Pancreas (tissue), 10 donors: ENCODE measurements around the gene DHX58. TPM values are rescaled to one million over a fixed set of nuclear protein-coding genes. Genes with fewer than 3 reads are reported as not detected.
A peak's percentile ranks its signal among the peaks of the same experiment; 100 is the strongest.

Experiments
- ATAC-seq, 4 donors: fragments of 200-7000 bp; cut with Tn5 transposase; one replicate each; pipeline versions ENCODE4 v1.8.0 to v1.9.1; 2020; ENCODE audit warnings: mild to moderate bottlenecking in 4 of 4, moderate library complexity in 4 of 4
- DNase-seq, 6 donors: peaks; one replicate each; pipeline ENCODE4 v3.0.0-alpha.2; 2020
- FAIRE-seq: peaks from 2 replicates; lab custom pipeline; 2012; peaks lifted over from hg19 to GRCh38; lab: Jason Lieb, UNC
- H3K27ac ChIP-seq, 4 donors: fragments of 200-600 bp; sonication (generic); 1 replicate in 3 of 4; 2 replicates in 1 of 4; pipeline versions ENCODE4 v1.5.0 to v1.8.0; 2020
- H3K27me3 ChIP-seq, 4 donors: fragments of 200-600 bp; one replicate each; pipeline ENCODE4 v1.8.0; 2021
- H3K36me3 ChIP-seq, 3 donors: fragments of 200-600 bp; sonication (generic) in 1 of 3; one replicate each; pipeline versions ENCODE4 v1.5.0 to v1.8.0; 2020 to 2021
- H3K4me1 ChIP-seq, 3 donors: fragments of 200-600 bp; one replicate each; pipeline ENCODE4 v1.8.0; 2021
- H3K4me3 ChIP-seq, 4 donors: fragments of 200-600 bp; sonication (generic) in 2 of 4; one replicate each; pipeline versions ENCODE4 v1.5.0 to v1.8.0; 2020 to 2021
- H3K9me3 ChIP-seq, 4 donors: fragments of 200-600 bp; one replicate each; pipeline ENCODE4 v1.8.0; 2021
- WGBS, 2 donors: extraction: QIAGEN DNeasy Blood & Tissue Kit; methylation state at CpG; one replicate each; pipeline ENCODE4 v1.1.7; 2013; 5-methylcytosine and 5-hydroxymethylcytosine counted together
- intact Hi-C, 3 donors: fragments of 100-400 bp; cut with DNase I; formaldehyde crosslinking; loops; one replicate each; pipeline versions ENCODE4 v1.11.1 to v1.14.2; 2022
- polyA plus RNA-seq, 2 donors: library from polyadenylated mRNA; stranded (reverse); fragments of 200-250 nt; gene quantifications; one replicate each; pipeline ENCODE4 v1.2.3, GENCODE V29; 2013
- total RNA-seq, 6 donors: library from RNA; stranded (reverse); fragmentation: NEBNext Ultra II Directional in 4 of 6; extraction: Animal tissue kit (Norgen Biotek cat#: 25700) in 4 of 6; gene quantifications; one replicate each; pipeline versions ENCODE4 v1.2.1 to v1.2.4, GENCODE V29; 2021 to 2023
- TF ChIP-seq, protein P1 (sequence below), 4 donors: fragments of 200-600 bp; sonication (generic) in 3 of 4; IDR thresholded peaks; one replicate each; pipeline versions ENCODE4 v1.5.0 to v1.8.0; 2021; ENCODE audit warnings: antibody characterized with exemption in 4 of 4
- donor health status: healthy with polysubstance abuse.
- donor health status: DM: no; HTN: no; CAD: no; lungs with moderate emphysema.
- donor health status: DM: no; HTN: no; CAD: no.
- donor health status: control.
- donor health status: control.
- donor health status: Bipolar disorder and iron deficiency.
- donor health status: DM: yes; HTN: yes; CAD: no.
- donor health status: DM: no; HTN: no; CAD: no.
- donor health status: DM: no; HTN: no; CAD: no.
- donor health status: DM: yes; HTN: yes; CAD: no.

The DHX58 gene
- total and polyA plus RNA-seq, 8 donors: 3.7 to 22.8 (median 6.8) TPM

DNA sequence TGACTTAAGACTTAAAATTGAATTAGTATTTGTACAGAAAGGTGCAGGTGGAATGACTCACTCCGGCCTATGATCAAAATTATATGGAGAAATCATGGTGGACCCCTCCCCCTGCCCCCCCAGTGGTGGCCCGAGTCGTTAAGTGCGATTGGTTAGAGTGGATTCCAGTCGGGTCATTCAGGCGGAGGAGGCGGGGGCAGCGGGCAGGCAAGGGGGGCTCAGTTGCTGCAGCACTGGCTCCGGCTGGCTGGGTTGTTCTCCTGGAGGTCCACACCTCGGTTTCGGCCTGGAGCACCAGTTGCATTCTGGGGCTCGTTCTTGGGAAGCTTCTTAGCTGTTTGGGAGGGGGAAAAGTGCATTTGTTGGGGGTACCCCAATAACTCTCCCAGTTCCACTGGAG is 13.1 kb upstream of the DHX58 start:
- Histone ChIP-seq H3K9me3 (no peaks in the 10 kb centered on the region), H3K36me3 (peaks cover 0 to 29% (median 11%) of the 10 kb centered on the region in 3 donors), H3K27me3 (no peaks in the 10 kb centered on the region), H3K27ac (no peak overlapping the region), H3K4me3 (no peak overlapping the region), H3K4me1 (peaks cover 9 to 13% (median 11%) of the 10 kb centered on the region in 3 donors)
- intact Hi-C loops: no loop called here
- TF ChIP-seq, protein P1, sequence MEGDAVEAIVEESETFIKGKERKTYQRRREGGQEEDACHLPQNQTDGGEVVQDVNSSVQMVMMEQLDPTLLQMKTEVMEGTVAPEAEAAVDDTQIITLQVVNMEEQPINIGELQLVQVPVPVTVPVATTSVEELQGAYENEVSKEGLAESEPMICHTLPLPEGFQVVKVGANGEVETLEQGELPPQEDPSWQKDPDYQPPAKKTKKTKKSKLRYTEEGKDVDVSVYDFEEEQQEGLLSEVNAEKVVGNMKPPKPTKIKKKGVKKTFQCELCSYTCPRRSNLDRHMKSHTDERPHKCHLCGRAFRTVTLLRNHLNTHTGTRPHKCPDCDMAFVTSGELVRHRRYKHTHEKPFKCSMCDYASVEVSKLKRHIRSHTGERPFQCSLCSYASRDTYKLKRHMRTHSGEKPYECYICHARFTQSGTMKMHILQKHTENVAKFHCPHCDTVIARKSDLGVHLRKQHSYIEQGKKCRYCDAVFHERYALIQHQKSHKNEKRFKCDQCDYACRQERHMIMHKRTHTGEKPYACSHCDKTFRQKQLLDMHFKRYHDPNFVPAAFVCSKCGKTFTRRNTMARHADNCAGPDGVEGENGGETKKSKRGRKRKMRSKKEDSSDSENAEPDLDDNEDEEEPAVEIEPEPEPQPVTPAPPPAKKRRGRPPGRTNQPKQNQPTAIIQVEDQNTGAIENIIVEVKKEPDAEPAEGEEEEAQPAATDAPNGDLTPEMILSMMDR (IDR thresholded peaks at IDR 0.05): no peak
- 83% methylated on average over 12 of the region's 12 CpGs for WGBS, 2 donors
- ATAC-seq: no peak
- FAIRE-seq: no peak
- peak in 1 of 6 donors; percentile 20 for DNase-seq

DNA sequence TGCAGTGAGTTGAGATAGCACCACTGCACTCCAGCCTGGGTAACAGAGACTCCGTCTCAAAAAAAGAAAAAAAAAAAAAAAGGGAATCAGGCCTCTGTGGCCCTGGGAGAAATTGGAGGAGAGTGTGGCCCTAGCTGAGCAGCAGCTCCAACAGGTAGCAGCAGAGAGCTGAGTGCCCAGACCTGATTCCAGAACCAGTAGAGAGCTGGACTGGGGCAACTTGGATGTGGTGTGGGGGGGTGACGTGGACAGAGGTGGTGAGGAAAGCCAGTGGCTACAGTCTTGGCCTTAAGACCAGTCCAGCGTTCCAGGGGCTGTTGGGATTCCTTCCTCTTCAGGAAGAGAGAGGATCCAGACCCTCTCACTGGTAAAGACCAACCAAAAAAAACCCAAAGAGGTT is 11.7 kb upstream of the DHX58 start:
- Histone ChIP-seq H3K9me3 (no peaks in the 10 kb centered on the region), H3K27ac (no peak overlapping the region), H3K4me3 (no peak overlapping the region), H3K4me1 (peaks cover 9 to 11% (median 9%) of the 10 kb centered on the region in 3 donors), H3K36me3 (peaks cover 0 to 24% (median 7%) of the 10 kb centered on the region in 3 donors), H3K27me3 (no peaks in the 10 kb centered on the region)
- ATAC-seq (no peak), FAIRE-seq (no peak), DNase-seq (no peak)
- 85 to 95% methylated on average over 3 of the region's 3 CpGs for WGBS, 2 donors
- TF ChIP-seq, protein P1 (IDR thresholded peaks at IDR 0.05): no peak
- intact Hi-C loops: no loop called here

DNA sequence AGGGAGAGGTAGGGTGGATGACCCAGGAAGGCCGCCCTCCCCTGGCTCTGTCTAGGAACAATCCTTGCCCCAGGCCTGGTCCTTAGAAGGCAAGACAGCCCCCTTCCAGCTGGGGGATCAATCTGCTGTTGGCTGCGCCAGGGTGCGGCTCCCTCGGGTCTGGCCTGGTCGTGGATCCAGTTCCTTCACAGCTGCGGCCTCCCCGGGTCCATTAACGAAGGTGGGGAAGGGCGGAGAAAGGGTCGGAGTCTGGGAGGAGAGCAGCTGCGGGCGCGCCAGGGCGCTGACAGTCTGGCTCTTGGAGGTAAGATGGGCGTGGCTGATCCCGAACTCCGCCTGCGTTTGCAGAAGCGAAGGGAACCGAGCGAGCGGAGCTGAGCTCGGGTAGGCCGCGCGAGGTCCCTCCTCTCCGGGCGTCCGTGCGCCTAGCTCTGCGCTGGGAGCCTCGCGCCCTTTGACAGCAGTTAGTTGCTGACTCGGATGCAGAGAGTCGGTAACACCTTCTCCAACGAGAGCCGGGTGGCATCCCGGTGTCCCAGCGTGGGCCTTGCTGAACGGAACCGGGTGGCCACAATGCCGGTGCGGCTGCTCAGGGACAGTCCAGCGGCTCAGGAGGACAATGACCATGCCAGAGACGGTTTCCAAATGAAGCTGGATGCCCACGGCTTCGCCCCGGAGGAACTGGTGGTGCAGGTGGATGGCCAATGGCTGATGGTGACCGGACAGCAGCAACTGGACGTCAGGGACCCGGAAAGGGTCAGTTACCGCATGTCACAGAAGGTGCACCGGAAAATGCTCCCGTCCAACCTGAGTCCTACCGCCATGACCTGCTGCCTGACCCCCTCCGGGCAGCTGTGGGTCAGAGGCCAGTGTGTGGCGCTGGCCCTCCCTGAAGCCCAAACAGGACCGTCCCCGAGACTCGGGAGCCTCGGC is 10.1 kb upstream of the DHX58 start, which contains the start of gene HSPB9:
HSPB9 (plus strand) TSS at position 434 of the 933 bp plus-strand sequence; CDS start at position 481, 47 bp downstream.
- Histone ChIP-seq H3K27ac (peak within 1 kb of the TSS; percentile 65 to 83 (median 79)), H3K4me1 (peaks cover 9 to 11% (median 9%) of the 10 kb centered on the region in 3 donors), H3K9me3 (no peaks in the 10 kb centered on the region), H3K27me3 (no peaks in the 10 kb centered on the region), H3K4me3 (peak within 1 kb of the TSS in 3 of 4 donors; percentile 13 to 79 (median 36)), H3K36me3 (peaks cover 0 to 10% (median 0%) of the 10 kb centered on the region in 3 donors)
- intact Hi-C loops: no loop called here
- ATAC-seq: peak; percentile 84 to 89 (median 87)
- DNase-seq: peak; percentile 87 to 96 (median 92)
- no peak for FAIRE-seq
- TF ChIP-seq, protein P1 (IDR thresholded peaks at IDR 0.05): no peak
- 35 to 43% methylated on average over 61 of the region's 61 CpGs for WGBS, 2 donors

DNA sequence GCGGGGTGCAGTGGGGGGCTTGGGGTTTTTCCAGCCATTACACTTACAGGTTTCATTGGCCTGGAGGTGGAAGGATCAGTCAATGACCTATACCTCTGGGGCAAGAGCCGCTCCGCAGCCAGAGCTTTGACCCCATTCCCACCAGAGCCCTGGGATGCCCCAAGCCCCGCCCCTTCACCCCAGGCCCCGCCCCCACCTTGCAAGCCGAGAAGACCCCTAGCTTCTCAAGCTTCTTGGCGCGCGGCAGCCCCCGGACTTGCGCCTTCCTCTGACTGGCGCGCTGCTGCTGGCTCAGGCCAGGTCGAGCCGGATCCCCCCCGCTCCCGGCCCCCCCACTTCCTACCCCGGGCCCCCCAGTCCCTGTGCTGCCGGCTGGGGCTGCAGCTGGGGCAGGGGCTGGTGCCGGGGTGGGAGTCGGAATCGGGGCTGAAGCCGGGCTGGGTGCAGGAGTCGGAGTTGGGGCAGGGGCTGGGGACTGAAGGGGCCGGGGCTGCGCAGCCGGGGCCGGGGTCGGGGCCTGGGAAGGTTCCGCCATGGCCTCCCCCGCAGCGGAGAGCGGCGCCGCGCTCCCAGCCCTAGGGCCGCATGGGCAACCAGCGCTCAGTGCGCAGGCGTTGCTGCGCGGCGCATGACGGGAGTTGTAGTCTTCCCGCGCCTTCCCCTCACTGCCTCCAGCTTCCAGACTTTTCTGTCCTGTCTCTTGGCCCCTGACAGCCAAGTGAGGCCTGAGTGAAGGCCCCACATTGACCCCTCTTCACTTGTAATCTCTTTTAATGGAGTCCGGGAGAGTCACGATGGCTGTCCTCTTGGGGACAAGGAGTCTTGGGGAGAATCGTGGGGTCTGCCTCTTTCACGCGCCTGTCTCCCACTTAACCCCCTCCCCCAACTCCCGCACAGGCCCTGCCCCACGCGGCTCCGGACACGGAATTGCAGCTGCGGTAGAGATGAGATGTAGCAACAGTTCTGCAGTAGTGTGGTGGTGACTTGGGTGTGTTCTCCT is 8.6 kb upstream of the DHX58 start, which contains the start of gene KAT2A:
KAT2A (minus strand) TSS at position 598 of the 1,000 bp plus-strand sequence; CDS start at position 535, 63 bp downstream.
- WGBS, 2 donors: 5 to 8% methylated on average over 41 to 57 of the region's 57 CpGs
- TF ChIP-seq, protein P1 (IDR thresholded peaks at IDR 0.05): no peak
- Histone ChIP-seq H3K9me3 (no peaks in the 10 kb centered on the region), H3K4me1 (peaks cover 9 to 15% (median 13%) of the 10 kb centered on the region in 3 donors), H3K27me3 (no peaks in the 10 kb centered on the region), H3K4me3 (peak within 1 kb of the TSS; percentile 41 to 85 (median 78)), H3K27ac (peak within 1 kb of the TSS; percentile 65 to 83 (median 79)), H3K36me3 (no peaks in the 10 kb centered on the region)
- FAIRE-seq (no peak), ATAC-seq (peak; percentile 79 to 90 (median 85)), DNase-seq (peak; percentile 76 to 93 (median 84))
- intact Hi-C loops: no loop called here
